ENCODE results near the gene CYP2A6. TPM values are rescaled to one million over a fixed set of nuclear protein-coding genes. Genes with fewer than 3 reads are reported as not detected.
"Not testable (repeated sequence)": the region's sequence is repeated elsewhere in the genome, so short reads cannot be mapped to it uniquely, and the experiment has no call there.

Gene CYP2A6
- total RNA-seq, 2 experiments from 2014 or later = 0.27 TPM; not detected in 1

DNA sequence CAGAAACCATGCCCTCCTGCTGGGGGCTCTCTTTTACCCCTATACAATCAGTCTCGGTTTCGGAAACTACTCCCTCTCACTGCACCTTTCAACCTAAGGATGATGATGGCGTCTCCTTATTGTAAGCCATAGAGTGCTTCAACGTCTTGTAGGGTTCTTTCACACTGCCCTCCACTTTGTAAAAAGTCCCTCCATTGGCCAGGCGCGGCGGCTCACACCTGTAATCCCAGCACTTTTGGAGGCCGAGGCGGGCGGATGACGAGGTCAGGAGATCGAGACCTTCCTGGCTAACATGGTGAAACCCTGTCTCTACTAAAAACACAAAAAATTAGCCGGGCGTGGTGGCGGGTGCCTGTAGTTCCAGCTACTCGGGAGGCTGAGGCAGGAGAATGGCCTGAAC, 19.5 kb downstream of the CYP2A6 start:
- H3K27me3 Mint-ChIP-seq, H3K27ac Mint-ChIP-seq, H3K4me3 Mint-ChIP-seq, H3K9me3 Mint-ChIP-seq, DNase-seq, H3K36me3 Mint-ChIP-seq: not testable (repeated sequence)
- H3K4me1 Mint-ChIP-seq = peaks cover 21% of the 10 kb centered on the region

DNA sequence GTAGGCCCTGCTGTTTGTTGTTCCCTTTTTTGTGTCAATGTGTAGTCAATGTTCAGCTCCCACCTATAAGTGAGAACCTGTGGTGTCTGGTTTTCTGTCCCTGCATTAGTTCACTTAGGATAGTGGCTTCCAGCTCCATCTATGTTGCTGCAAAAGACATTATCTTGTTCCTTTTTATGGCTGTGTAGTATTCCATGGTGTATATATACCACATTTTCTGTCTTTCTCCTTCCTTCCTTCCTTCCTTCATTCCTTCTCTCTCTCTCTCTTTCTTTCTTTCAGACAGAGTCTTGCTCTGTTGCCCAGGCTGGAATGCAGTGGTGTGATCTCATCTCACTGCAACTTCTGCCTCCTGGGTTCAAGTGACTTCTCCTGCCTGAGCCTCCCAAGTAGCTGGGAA, 21.0 kb downstream of the CYP2A6 start:
- H3K9me3 Mint-ChIP-seq = peaks cover 6% of the 10 kb centered on the region
- no peaks in the 10 kb centered on the region for H3K27me3 Mint-ChIP-seq
- H3K4me1 Mint-ChIP-seq = peaks cover 24% of the 10 kb centered on the region
- peaks cover 6% of the 10 kb centered on the region for H3K36me3 Mint-ChIP-seq
- DNase-seq = no peak
- H3K4me3 Mint-ChIP-seq = no peak overlapping the region
- no peak overlapping the region for H3K27ac Mint-ChIP-seq

DNA sequence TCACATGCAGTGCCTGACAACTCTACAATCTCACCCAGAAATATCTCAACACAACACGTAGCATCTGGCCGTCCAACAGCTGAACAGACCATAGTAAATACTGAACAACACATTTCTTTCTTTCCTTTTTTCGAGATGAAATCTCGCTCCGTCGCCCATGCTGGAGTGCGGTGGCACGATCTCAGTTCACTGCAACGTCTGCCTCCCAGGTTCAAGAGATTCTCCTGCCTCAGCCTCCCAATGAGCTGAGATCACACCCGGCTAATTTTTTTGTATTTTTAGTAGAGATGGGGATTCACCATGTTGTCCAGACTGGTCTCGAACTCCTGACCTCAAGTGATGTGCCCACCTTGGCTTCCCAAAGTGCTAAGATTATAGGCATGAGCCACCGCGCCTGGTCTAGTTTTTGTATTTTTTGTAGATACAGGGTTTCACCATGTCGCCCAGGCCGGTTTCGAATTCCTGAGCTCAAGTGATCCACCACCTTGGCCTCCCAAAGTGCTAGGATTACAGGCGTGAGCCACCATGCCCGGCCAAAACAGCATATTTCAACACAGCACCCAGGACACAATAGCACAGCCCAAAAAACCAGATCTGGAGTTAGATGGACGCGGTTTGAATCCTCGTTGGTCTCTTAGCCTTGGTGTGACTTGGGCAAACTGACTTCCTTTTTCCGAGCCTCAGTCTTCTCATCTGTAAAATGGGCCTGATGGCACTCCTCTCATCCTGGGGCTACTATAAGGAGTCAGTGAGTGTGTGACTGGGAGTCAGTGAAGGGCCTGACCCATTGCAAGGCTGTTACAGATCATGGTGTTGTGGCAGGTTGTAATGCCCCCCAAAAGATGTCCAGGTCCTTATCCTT, 22.6 kb downstream of the CYP2A6 start:
- H3K4me1 Mint-ChIP-seq = peaks cover 13% of the 10 kb centered on the region
- H3K4me3 Mint-ChIP-seq = no peak overlapping the region
- DNase-seq = no peak
- peaks cover 6% of the 10 kb centered on the region for H3K36me3 Mint-ChIP-seq
- no peaks in the 10 kb centered on the region for H3K27me3 Mint-ChIP-seq
- peaks cover 6% of the 10 kb centered on the region for H3K9me3 Mint-ChIP-seq
- no peak overlapping the region for H3K27ac Mint-ChIP-seq

DNA sequence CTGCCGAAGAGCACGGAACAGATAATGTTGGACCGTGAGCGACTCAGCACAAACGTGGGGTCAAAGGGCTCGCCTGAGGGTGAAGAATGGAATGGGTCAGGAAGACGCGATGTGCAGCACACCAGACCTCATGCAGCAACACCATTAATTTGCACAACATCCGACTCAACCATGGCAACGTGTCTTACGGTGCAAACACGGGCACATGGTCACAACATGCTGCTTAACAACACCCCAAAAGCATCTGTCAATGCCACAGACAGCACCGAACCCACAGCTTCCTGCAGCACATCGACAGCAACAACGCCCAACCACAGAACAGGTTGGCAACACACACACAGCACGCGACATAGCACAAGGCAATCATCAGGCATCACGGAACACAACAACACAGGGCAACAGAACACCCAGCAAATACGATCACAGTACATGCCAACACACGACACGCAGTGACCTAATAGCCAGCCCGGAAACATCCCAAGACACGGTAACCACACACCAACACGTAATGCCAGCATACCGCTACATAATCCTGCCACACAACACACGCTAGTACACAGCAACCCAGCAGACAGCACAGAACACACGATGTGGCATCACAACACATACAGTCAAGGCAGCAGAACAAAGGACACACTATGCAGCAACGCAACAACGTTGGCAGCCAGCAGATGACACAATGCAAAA, 23.4 kb downstream of the CYP2A6 start:
- not testable (repeated sequence) for H3K9me3 Mint-ChIP-seq, H3K36me3 Mint-ChIP-seq, H3K4me3 Mint-ChIP-seq, H3K27me3 Mint-ChIP-seq, H3K4me1 Mint-ChIP-seq, H3K27ac Mint-ChIP-seq, DNase-seq

DNA sequence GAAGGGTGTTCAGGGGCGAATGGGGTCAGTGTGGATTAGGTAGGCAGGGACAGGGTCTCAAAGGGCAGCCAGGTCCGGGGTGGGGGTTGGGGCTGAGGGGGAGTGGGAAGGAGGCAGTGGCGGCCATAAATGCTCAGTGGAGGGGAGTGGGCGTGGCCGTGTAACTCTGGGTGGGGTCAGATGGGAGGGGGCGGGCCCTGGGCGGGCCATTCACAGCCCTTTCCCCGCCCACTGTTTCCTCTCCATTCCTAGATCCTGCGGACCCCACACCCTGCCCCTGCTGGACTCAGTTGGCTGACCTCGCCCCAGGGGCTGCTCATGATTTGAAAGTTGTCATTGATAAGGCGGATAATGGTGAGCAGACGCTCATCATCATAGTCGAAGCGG, 23.9 kb downstream of the CYP2A6 start:
- not testable (repeated sequence) for H3K4me3 Mint-ChIP-seq, H3K9me3 Mint-ChIP-seq, H3K4me1 Mint-ChIP-seq, H3K36me3 Mint-ChIP-seq, DNase-seq, H3K27me3 Mint-ChIP-seq, H3K27ac Mint-ChIP-seq

DNA sequence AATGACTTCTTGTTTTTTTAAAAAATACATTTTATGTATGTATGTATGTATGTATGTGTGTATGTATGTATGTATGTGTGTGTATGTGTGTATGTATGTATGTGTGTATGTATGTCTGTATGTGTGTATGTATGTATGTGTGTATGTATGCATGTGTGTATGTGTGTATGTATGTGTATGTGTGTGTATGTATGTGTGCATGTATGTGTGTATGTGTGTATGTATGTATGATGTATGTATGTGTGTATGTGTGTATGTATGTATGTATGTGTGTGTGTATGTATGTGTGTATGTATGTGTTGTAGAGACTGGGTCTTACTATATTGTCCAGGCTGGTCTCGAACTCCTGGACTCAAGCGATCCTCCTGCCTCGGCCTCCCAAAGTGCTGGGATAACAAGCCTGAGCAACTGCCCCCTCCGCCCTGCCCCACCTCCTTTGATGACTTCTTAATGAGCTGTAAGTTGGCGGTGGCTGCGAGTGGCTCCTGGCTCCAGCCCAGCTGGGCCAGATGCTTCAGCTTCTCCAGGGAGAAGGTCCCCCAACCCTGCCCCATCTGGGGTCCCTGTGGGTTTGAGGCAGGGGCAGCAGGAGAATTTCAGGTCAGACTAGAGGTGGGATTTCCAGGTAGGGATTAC, 24.7 kb downstream of the CYP2A6 start:
- H3K4me1 Mint-ChIP-seq, H3K9me3 Mint-ChIP-seq, H3K4me3 Mint-ChIP-seq, H3K36me3 Mint-ChIP-seq, H3K27me3 Mint-ChIP-seq, H3K27ac Mint-ChIP-seq, DNase-seq: not testable (repeated sequence)

DNA sequence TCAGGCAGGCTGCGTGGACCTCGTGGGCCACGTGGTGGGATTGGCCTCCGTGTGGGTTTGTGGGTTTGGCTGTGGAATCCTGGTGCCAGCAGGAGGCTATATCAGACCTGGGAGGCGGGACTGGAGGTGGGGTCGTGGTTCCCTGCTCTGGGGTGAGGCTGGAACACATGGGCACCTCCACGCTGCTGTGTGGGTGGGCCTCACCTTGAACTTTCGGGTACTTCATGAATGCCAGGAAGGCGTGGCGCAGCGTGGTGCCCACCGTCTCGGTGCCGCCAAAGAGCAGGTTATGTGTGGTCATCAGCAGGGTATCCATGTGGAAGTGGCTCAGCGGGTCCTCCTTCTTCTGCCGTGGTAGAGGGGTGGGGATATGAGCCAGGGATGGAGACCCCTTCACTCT, 25.3 kb downstream of the CYP2A6 start:
- not testable (repeated sequence) for H3K9me3 Mint-ChIP-seq, H3K27ac Mint-ChIP-seq, H3K4me1 Mint-ChIP-seq, H3K36me3 Mint-ChIP-seq, DNase-seq, H3K27me3 Mint-ChIP-seq, H3K4me3 Mint-ChIP-seq

DNA sequence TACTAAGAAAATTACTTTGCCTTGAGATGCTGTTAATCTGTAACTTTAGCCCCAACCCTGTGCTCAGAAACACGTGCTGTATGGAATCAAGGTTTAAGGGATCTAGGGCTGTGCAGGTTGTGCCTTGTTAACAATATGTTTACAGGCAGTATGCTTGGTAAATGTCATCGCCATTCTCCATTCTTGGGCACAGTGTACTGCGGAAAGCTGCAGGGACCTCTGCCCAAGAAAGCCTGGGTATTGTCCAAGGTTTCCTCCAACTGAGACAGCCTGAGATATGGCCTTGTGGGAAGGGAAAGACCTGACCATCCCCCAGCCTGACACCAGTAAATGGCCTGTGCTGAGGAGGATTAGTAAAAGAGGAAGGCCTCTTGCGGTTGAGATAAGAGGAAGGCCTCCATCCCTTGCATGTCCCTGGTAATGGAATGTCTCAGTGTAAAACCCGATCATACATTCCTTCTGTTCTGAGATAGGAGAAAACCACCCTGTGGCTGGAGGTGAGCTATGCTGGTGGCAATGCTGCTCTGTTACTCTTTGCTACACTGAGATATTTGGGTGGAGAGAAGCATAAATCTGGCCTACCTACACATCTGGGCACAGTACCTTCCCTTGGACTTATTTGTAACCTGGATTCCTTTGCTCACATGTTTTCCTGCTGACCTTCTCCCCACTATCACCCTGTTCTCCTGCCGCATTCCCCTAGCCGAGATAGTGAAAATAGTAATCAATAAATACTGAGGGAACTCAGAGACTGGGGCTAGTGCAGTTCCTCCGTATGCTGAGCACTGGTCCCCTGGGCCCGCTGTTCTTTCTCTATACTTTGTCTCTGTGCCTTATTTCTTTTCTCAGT, 27.3 kb downstream of the CYP2A6 start:
- H3K4me1 Mint-ChIP-seq = peaks cover 24% of the 10 kb centered on the region
- H3K27ac Mint-ChIP-seq, H3K9me3 Mint-ChIP-seq, H3K27me3 Mint-ChIP-seq, H3K4me3 Mint-ChIP-seq, H3K36me3 Mint-ChIP-seq, DNase-seq: not testable (repeated sequence)

DNA sequence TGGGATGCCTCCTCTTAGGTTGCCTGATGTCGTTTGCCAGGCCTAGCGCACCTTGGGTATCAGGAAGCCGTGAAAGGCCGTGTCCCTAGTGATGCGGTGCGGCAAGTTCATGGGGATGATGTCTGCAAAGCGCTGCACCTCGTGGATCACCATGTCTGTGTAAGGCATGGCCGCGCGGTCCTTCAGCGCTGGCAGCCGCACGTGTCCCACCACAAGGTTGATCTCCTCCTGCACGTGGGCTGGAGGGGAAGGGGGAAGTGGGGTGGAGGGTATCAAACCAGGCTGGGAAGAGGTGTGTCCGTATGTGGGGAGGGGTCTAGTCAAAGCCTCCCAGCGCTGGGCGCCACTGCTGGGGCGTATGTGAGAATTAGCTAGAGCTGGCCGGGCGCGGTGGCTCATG, 28.1 kb downstream of the CYP2A6 start:
- Mint-ChIP-seq H3K27ac (no peak overlapping the region), H3K36me3 (peaks cover 6% of the 10 kb centered on the region), H3K9me3 (peaks cover 4% of the 10 kb centered on the region), H3K27me3 (no peaks in the 10 kb centered on the region), H3K4me1 (peaks cover 27% of the 10 kb centered on the region), H3K4me3 (no peak overlapping the region)
- DNase-seq = no peak

DNA sequence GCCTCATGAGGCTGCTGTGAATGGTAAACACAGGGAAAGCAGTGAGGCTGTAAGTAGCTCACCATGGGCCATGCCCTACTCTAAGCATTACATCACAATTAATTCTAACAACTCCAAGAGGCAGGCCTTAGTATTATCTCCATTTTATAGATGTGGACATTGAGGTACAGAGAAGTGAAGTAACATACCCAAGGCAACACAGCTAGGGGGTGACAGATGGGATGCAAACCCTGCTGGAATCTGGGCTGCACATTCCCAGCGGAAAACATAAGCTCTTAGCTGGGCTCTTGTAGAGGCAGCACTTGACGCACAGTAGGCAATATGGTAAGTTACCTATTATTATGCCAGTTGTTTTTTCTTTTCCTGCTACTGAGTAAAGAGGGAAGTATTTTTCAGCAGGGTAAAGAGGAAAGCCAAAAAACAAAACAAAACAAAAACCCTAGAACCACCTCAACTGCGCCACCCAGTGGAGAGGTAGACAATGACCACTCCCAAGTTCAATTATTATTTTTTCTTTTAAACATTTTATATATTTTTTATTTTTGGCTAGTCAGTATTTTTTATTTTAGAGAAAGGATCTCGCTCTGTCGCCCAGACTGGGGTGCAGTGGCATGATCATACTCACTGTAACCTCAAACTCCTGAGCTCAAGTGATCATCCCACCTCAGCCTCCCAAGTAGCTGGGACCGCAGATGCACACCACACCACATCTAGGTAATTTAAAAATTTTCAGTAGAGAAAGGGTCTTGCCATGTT, 30.6 kb downstream of the CYP2A6 start:
- not testable (repeated sequence) for H3K9me3 Mint-ChIP-seq, DNase-seq, H3K27me3 Mint-ChIP-seq, H3K36me3 Mint-ChIP-seq, H3K27ac Mint-ChIP-seq, H3K4me3 Mint-ChIP-seq
- H3K4me1 Mint-ChIP-seq = peaks cover 18% of the 10 kb centered on the region

DNA sequence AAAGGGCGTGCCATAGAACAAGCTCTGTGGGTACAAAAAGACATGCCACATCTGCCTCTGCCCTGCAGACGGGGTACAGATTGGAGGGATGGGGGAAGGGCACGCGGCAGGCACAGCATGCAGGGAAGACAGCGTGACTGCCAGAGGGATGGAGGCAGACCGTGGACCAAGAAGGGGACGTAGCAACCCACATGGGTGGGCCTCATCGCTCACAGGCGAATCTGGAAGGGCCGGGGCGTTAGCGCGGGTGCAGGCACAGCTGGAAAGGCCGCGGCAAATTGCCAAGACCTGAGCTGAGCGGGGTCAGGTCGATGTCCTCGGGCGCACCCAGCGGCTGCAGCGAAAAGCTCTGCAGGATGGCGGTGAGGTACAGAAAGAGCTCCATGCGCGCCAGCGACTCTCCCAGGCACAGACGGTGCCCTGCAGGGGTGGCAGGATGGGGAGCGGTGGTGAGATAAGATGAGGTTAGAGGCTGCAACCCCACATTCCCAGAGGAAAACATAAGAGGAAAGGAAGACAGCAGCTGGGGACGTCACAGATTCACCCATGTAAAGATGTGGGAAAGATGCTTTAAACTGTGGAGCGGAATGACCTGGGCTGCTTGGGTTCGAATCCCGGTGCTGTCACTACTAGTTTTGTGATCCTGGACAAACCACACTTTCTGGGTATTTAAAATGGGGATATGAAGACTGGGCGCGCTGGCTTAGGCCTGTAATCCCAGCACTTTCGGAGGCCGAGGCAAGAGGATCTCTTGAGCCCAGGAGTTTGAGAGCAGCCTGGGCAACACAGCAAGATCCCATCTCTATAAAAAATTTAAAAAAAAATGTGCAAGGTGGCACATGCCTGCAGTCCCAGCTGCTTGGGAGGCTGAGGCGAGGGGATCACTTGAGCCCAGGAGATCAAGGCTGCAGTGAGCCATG, 31.5 kb downstream of the CYP2A6 start:
- peak; percentile 83 for DNase-seq
- not testable (repeated sequence) for H3K27me3 Mint-ChIP-seq, H3K36me3 Mint-ChIP-seq, H3K9me3 Mint-ChIP-seq
- peak overlapping the region; percentile 49 for H3K27ac Mint-ChIP-seq
- H3K4me3 Mint-ChIP-seq = peak overlapping the region; percentile 68
- H3K4me1 Mint-ChIP-seq = peaks cover 18% of the 10 kb centered on the region

DNA sequence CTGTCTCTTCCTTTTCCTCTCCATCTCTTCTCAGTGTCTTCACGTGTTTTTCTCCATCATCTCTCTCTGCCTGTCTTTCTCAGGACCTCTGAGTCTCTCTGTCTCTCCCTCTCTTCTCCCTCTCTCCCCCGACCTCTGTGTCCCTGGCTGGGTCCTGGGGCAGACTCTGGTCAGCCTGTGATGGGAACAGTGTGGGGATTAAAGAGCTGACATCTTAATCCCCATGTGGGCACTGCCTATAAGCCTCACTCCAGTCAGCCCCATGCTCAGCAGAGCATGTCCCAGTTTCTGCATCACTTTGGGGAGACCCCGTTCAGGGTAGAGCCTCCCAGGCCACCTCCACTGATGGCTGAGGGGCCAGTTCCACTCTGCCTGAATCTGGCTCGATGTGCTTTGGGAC, 35.0 kb downstream of the CYP2A6 start:
- peaks cover 30% of the 10 kb centered on the region for H3K4me1 Mint-ChIP-seq
- no peak for DNase-seq
- no peak overlapping the region for H3K4me3 Mint-ChIP-seq
- H3K36me3 Mint-ChIP-seq = no peaks in the 10 kb centered on the region
- no peaks in the 10 kb centered on the region for H3K9me3 Mint-ChIP-seq
- H3K27ac Mint-ChIP-seq = no peak overlapping the region
- peaks cover 4% of the 10 kb centered on the region for H3K27me3 Mint-ChIP-seq

DNA sequence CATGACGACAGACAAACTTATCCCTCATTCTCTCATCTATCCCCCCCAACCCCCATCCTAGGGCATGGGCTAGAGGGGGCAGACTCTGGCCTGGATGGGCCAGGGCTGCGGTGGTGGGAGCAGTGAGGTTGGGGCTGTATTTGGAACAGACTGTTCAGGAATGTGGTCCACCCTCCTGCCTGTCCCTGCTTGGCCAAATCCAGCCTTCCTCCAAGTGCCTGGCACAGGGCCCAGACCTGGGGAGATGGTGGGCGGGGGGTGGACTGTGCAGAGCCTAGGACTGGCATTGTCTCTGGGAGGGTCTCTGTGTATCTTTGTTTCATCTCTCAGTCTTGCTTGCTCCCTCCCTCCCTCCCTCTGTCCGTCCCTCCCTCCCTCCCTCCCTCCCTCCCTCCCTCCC, 37.1 kb downstream of the CYP2A6 start:
- H3K27ac Mint-ChIP-seq = no peak overlapping the region
- peaks cover 2% of the 10 kb centered on the region for H3K36me3 Mint-ChIP-seq
- H3K4me1 Mint-ChIP-seq = peaks cover 15% of the 10 kb centered on the region
- DNase-seq = no peak
- peaks cover 4% of the 10 kb centered on the region for H3K27me3 Mint-ChIP-seq
- H3K4me3 Mint-ChIP-seq = no peak overlapping the region
- no peaks in the 10 kb centered on the region for H3K9me3 Mint-ChIP-seq
